T1000 (cell line): ENCODE measurements around the gene BTBD9.

ENCODE experiments used
- DNase-seq: peaks from one replicate; lab custom pipeline; 2025; ENCODE audit warnings: mixed read lengths; lab: John Stamatoyannopoulos, UW

BTBD9 gene

GRCh38 chr6:38284802-38285394, 354.8 kb downstream of the BTBD9 start:
- no peak for DNase-seq

- no peak for DNase-seq
Observed at GRCh38 chr6:38283734-38284362, 355.9 kb downstream of the BTBD9 start.

- DNase-seq, result no peak
Observed at GRCh38 chr6:38282911-38283310, 356.8 kb downstream of the BTBD9 start.

DNA sequence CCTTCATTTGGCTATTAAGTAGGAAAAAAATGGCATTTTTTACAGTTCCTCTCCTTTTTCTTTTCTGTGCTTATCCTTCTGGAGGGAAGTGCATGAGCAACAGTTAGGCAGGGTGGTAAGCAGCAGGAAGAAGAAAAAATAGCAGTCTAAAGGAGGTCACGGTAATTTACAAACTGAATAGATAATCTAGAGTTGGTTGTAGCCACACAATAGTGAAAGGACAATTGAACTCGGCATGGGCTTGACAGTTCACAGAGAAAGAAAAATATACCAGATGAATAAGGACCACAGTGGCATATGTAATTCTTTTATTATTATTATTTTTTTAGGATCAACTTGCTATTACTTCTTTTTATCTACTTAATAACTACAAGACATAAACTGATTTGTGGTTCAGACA, 358.6 kb downstream of the BTBD9 start:
- DNase-seq, result no peak

GRCh38 chr6:38279963-38280588, 359.7 kb downstream of the BTBD9 start:
- DNase-seq, result no peak

GRCh38 chr6:38279423-38279822, 360.3 kb downstream of the BTBD9 start:
- no peak for DNase-seq

DNA sequence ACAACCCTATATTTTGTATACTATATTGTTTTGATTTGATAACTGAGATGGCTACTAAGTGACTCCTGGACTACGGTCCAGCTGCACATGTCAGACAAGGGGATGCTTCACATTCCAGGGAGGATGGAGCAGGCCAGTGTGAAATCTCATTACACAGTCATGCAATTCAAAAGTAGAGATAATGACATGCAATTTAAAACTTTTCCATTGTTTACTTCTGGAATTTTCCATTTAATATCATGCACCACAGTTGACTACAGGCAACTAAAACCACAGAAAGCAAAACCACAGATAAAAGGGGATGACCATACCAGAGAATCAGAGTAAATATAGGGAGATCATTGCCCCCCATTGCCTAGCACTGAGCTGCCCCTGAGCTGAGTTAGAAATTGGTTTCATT, 366.4 kb downstream of the BTBD9 start:
- no peak for DNase-seq

- DNase-seq, result no peak
Observed at GRCh38 chr6:38272222-38272621, 367.5 kb downstream of the BTBD9 start.

- no peak for DNase-seq
Observed at GRCh38 chr6:38271081-38271480, 368.6 kb downstream of the BTBD9 start.

- DNase-seq, result no peak
Observed at GRCh38 chr6:38270367-38270766, 369.4 kb downstream of the BTBD9 start.

- no peak for DNase-seq
Observed at GRCh38 chr6:38269461-38270172, 370.1 kb downstream of the BTBD9 start.

GRCh38 chr6:38268342-38268741, 371.4 kb downstream of the BTBD9 start:
- DNase-seq, result no peak

DNA sequence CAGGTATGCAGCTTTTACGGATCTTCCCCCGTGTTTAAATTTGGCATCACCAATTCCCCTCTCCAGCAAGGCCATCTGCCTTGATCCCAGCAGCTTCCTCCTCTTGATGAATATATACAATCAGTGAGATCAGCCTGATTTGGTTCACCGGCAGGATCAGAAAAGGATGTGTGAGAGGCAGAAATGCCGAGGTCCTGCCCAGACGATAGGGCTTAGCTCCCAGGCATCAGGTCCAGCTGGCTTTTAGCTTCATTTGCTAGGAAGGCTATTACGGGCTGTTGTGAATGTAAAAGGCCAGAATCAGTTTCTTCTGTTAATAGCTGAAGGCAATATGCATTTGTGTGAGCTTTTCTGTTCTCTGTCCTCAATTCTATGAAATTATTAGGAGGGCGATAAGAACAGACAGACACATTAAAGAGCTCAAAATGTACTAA, 372.8 kb downstream of the BTBD9 start:
- DNase-seq, result no peak

DNA sequence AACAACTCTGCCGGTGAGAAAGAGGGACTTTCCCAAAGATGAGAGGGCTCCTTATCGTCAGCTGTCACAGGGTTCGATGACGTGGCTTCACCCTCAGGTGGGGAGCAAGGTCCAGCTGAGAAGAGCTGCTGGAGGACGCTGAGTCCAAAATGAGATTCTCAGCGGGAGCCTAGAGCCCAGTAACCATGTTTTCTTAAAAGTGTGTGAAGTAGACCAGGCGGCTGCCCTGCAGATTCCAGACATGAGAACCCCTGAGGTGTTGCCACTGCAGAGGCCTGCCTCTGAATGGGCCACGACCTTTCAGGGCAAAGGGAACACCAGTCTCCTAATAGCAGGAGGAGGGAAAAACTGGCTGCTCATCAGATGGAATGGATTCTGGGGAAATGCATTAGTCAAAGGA, 375.1 kb downstream of the BTBD9 start:
- DNase-seq, result no peak

DNA sequence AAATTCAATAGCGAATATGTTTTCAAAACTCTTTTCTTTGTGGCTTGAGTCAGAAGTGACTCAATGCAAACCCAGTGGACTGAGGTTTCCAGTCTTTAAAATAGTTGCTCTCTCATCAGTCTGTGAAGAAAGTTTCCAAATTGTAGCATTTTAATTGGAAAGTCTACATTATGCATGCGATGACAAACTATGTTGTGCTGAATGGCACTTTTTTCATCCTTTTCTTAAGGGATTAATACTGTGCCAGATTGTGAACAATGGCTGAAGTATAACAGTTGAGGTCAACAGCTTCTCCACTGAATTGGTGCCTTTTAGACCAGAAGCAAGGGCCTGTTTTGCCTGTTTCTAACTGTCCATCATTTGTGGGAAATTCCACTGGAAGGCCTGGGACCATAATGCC, 377.1 kb downstream of the BTBD9 start:
- DNase-seq, result no peak

DNA sequence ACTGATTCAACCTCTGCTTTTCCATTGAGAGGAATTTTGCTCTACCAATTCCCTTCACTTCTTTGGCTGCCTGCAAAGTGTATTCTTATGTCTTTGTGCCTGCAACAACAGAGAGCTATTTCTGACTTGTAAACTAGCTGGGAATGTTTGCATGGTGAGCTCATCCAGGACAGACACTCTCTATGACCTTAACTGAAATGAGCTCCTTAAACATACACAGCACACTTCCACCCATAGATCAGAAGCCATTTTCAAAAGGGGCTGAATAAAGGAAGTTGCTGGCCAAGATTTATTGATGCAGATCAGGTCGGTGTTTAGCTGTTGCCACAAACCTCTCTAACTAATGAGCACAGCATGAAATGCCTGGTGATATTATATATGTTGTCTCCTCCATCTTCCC, 377.7 kb downstream of the BTBD9 start:
- DNase-seq, result no peak

DNA sequence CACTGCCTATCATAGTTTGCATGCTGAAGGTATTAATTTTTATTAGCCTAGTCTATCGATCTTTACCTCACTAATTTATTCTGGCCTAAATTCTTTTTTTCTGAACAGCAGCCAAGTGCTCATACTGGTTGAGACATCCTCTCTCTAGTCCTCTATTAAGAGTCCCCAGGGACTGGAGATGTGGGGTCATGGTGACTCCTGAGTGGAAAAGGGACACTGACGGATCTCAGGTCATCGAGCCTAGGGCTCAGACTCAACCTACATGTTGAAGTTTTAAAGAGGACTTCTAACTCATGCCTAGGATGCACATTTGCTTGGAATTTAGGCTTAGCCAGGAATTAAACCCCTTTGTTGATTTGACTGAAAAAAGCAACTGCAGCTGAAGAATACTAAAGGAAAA, 378.1 kb downstream of the BTBD9 start:
- no peak for DNase-seq

DNA sequence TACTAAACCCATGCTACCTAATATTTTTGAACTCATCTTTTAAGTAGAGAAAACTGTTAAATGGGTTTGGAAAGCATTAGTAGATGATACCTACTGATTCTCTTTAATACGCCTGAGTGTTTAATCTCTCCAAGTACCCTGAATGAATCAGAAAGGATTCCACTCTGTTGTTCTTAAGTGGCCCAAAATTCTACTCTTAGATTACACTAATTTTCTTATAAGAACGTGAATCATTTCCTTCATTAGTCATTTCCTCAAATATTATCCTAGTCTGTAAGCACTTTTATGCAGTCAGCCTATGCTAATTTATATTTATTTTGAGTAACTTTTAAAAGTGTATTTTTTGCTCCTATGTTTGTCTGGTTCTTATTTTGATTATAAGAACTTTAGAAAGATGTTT, 380.0 kb downstream of the BTBD9 start:
- DNase-seq, result no peak

GRCh38 chr6:38248500-38249234, 391.1 kb downstream of the BTBD9 start:
- no peak for DNase-seq

DNA sequence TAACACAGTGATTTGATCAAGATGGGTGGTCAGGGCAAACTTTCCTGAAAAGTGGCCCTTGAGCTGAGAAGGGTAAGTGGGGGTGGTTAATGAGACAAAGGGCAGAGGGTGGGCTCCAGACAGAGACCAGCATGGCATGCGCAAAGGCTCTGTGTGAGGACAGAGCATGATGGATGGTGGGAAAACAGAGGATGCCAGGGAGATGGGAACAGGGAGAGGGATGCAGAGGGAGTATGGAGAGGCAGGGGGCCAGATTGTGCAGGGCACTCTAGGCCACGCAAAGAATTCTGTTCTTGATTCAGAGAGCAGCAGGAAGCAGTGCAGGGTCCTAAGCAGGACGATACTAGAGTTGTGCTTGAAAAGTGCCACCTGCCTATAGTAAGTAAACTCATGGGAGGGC, 394.4 kb downstream of the BTBD9 start:
- DNase-seq, result no peak

DNA sequence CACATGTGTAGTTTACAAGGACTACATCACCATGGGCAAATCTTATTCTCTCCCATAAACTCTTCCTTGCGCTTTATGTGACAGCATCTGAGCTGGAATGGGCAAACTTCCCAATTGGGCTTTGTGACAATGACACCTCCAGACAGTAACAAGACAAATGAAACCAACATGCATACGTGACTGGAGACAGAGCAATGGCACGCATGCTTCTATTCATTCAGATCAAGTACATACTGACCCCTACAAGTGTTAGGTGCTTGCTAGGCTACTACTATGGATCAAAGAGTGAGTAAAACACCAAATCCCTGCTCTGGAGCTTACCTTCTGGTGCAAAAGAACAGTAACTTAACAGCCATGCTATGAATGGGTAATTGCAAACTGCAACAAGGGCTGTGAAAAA, 394.9 kb downstream of the BTBD9 start:
- no peak for DNase-seq

GRCh38 chr6:38241200-38241871, 398.4 kb downstream of the BTBD9 start:
- no peak for DNase-seq
